Dendritic cell treated with granulocyte-macrophage colony-stimulating factor and Interleukin-4, amounts not matched to agents 40 ng/mL and 50 ng/mL, for 4 days (primary cell): ENCODE results near the gene RABGGTA.

Source experiments
- H3K27ac Mint-ChIP-seq: one replicate; pipeline ENCODE4 v1.8.0; 2022; ENCODE audit warnings: mild to moderate bottlenecking, mixed read lengths
- H3K27me3 Mint-ChIP-seq: one replicate; pipeline ENCODE4 v1.8.0; 2022; ENCODE audit warnings: mild to moderate bottlenecking, mixed read lengths
- H3K36me3 Mint-ChIP-seq: one replicate; pipeline ENCODE4 v1.8.0; 2022; ENCODE audit warnings: low read depth, mixed read lengths
- H3K4me1 Mint-ChIP-seq: one replicate; pipeline ENCODE4 v1.8.0; 2022; ENCODE audit warnings: low read depth, mixed read lengths
- H3K4me3 Mint-ChIP-seq: one replicate; pipeline ENCODE4 v1.8.0; 2022; ENCODE audit warnings: mild to moderate bottlenecking, moderate library complexity, mixed read lengths
- H3K9me3 Mint-ChIP-seq: one replicate; pipeline ENCODE4 v1.8.0; 2022; ENCODE audit warnings: mixed read lengths
- intact Hi-C: fragments of 100-400 bp; cut with micrococcal nuclease; formaldehyde crosslinking; loops from one replicate; pipeline ENCODE4 v1.15.0; 2022

Gene RABGGTA

GRCh38 chr14:24292118-24292807, 20.9 kb upstream of the RABGGTA start:
- Mint-ChIP-seq H3K4me3 (no peak overlapping the region), H3K27ac (no peak overlapping the region), H3K4me1 (peaks cover 24% of the 10 kb centered on the region), H3K36me3 (peaks cover 70% of the 10 kb centered on the region), H3K27me3 (no peaks in the 10 kb centered on the region), H3K9me3 (no peaks in the 10 kb centered on the region)
- intact Hi-C loops, result no loop called here

GRCh38 chr14:24291446-24292117, 20.2 kb upstream of the RABGGTA start:
- intact Hi-C loops, result no loop called here
- H3K36me3 Mint-ChIP-seq, result peaks cover 67% of the 10 kb centered on the region

GRCh38 chr14:24290746-24291145, 19.3 kb upstream of the RABGGTA start:
- H3K27ac Mint-ChIP-seq, result peak overlapping the region; percentile 8
- intact Hi-C loops, result no loop called here

More at GRCh38 chr14:24291446-24292117, 20.2 kb upstream of the RABGGTA start:
- H3K4me3 Mint-ChIP-seq, result no peak overlapping the region
- peak overlapping the region; percentile 8 for H3K27ac Mint-ChIP-seq
- H3K9me3 Mint-ChIP-seq, result no peaks in the 10 kb centered on the region
- peaks cover 18% of the 10 kb centered on the region for H3K4me1 Mint-ChIP-seq
- no peaks in the 10 kb centered on the region for H3K27me3 Mint-ChIP-seq

GRCh38 chr14:24289649-24290280, 18.4 kb upstream of the RABGGTA start:
- intact Hi-C loops, result no loop called here
- Mint-ChIP-seq H3K36me3 (peaks cover 49% of the 10 kb centered on the region), H3K27me3 (no peaks in the 10 kb centered on the region), H3K9me3 (no peaks in the 10 kb centered on the region), H3K4me1 (peaks cover 11% of the 10 kb centered on the region), H3K4me3 (no peak overlapping the region), H3K27ac (no peak overlapping the region)

More at GRCh38 chr14:24290746-24291145, 19.3 kb upstream of the RABGGTA start:
- Mint-ChIP-seq H3K9me3 (no peaks in the 10 kb centered on the region), H3K36me3 (peaks cover 59% of the 10 kb centered on the region), H3K27me3 (no peaks in the 10 kb centered on the region), H3K4me3 (no peak overlapping the region), H3K4me1 (peaks cover 11% of the 10 kb centered on the region)

- intact Hi-C loops, result no loop called here
- Mint-ChIP-seq H3K27me3 (no peaks in the 10 kb centered on the region), H3K9me3 (no peaks in the 10 kb centered on the region), H3K36me3 (peaks cover 30% of the 10 kb centered on the region), H3K4me1 (peaks cover 31% of the 10 kb centered on the region), H3K4me3 (no peak overlapping the region), H3K27ac (peak overlapping the region; percentile 23)
Observed at GRCh38 chr14:24286996-24287395, 15.6 kb upstream of the RABGGTA start.

- Mint-ChIP-seq H3K4me3 (no peak overlapping the region), H3K36me3 (peaks cover 14% of the 10 kb centered on the region), H3K27ac (peak overlapping the region; percentile 73), H3K4me1 (peaks cover 48% of the 10 kb centered on the region), H3K27me3 (no peaks in the 10 kb centered on the region), H3K9me3 (no peaks in the 10 kb centered on the region)
- intact Hi-C loops, result no loop called here
Observed at GRCh38 chr14:24285351-24285750, 14.0 kb upstream of the RABGGTA start.

- Mint-ChIP-seq H3K4me3 (no peak overlapping the region), H3K4me1 (peaks cover 56% of the 10 kb centered on the region), H3K27ac (peak overlapping the region; percentile 73), H3K9me3 (no peaks in the 10 kb centered on the region), H3K27me3 (no peaks in the 10 kb centered on the region), H3K36me3 (peaks cover 6% of the 10 kb centered on the region)
- intact Hi-C loops, result no loop called here
Observed at GRCh38 chr14:24284501-24285035, 13.2 kb upstream of the RABGGTA start.

- H3K27ac Mint-ChIP-seq, result peak overlapping the region; percentile 73
- H3K4me3 Mint-ChIP-seq, result no peak overlapping the region
- no peaks in the 10 kb centered on the region for H3K36me3 Mint-ChIP-seq
- no peaks in the 10 kb centered on the region for H3K9me3 Mint-ChIP-seq
- intact Hi-C loops, result no loop called here
- H3K27me3 Mint-ChIP-seq, result no peaks in the 10 kb centered on the region
- peaks cover 62% of the 10 kb centered on the region for H3K4me1 Mint-ChIP-seq
Observed at GRCh38 chr14:24283796-24284460, 12.5 kb upstream of the RABGGTA start.

GRCh38 chr14:24282736-24283135, 11.3 kb upstream of the RABGGTA start:
- H3K27me3 Mint-ChIP-seq, result no peaks in the 10 kb centered on the region
- H3K9me3 Mint-ChIP-seq, result no peaks in the 10 kb centered on the region
- H3K27ac Mint-ChIP-seq, result peak overlapping the region; percentile 86
- intact Hi-C loops, result no loop called here
- H3K4me1 Mint-ChIP-seq, result peaks cover 68% of the 10 kb centered on the region
- H3K4me3 Mint-ChIP-seq, result no peak overlapping the region
- peaks cover 8% of the 10 kb centered on the region for H3K36me3 Mint-ChIP-seq

GRCh38 chr14:24281636-24282035, 10.2 kb upstream of the RABGGTA start:
- Mint-ChIP-seq H3K27ac (peak overlapping the region; percentile 86), H3K9me3 (no peaks in the 10 kb centered on the region), H3K4me1 (peaks cover 74% of the 10 kb centered on the region), H3K36me3 (peaks cover 8% of the 10 kb centered on the region), H3K27me3 (no peaks in the 10 kb centered on the region), H3K4me3 (no peak overlapping the region)
- intact Hi-C loops, result no loop called here

GRCh38 chr14:24280797-24281460, 9.5 kb upstream of the RABGGTA start:
- intact Hi-C loops, result no loop called here
- Mint-ChIP-seq H3K27me3 (no peaks in the 10 kb centered on the region), H3K4me3 (no peak overlapping the region), H3K36me3 (peaks cover 8% of the 10 kb centered on the region), H3K4me1 (peaks cover 79% of the 10 kb centered on the region), H3K27ac (peak overlapping the region; percentile 86), H3K9me3 (no peaks in the 10 kb centered on the region)

- intact Hi-C loops, result loop anchor here (1.0 kb wide), 1 partner anchor 18 kb away; no protein-coding TSS in a partner anchor
- H3K4me3 Mint-ChIP-seq, result no peak overlapping the region
- peaks cover 8% of the 10 kb centered on the region for H3K36me3 Mint-ChIP-seq
- H3K27ac Mint-ChIP-seq, result peak overlapping the region; percentile 86
- peaks cover 87% of the 10 kb centered on the region for H3K4me1 Mint-ChIP-seq
- no peaks in the 10 kb centered on the region for H3K9me3 Mint-ChIP-seq
- H3K27me3 Mint-ChIP-seq, result no peaks in the 10 kb centered on the region
Observed at GRCh38 chr14:24279301-24280186, 8.1 kb upstream of the RABGGTA start.
